Activated T-cell treated with anti-CD3 and anti-CD28 coated beads for 48 hours (primary cell): ENCODE measurements around the gene FKBP2.

Source experiments
- DNase-seq: peaks from one replicate; pipeline ENCODE4 v3.0.0-alpha.2; 2020; ENCODE audit warnings: low read depth

The FKBP2 gene

DNA sequence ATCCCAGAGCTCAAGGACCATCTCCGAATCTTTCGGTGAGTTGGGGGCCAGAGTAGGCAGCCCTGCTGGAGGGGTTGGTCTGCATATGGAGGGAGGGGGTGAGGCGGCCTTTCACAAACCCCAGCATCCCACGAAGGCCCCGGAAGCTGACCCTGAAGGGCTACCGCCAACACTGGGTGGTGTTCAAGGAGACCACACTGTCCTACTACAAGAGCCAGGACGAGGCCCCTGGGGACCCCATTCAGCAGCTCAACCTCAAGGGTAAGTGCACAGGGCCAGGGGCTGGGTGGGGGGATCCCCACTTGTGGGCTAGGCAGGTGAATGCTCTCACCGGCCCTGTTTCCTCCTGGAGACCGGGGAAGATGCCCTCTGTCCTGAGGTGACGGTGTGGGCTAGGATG lies 21.1 kb upstream of the FKBP2 start:
- DNase-seq = no peak

DNA sequence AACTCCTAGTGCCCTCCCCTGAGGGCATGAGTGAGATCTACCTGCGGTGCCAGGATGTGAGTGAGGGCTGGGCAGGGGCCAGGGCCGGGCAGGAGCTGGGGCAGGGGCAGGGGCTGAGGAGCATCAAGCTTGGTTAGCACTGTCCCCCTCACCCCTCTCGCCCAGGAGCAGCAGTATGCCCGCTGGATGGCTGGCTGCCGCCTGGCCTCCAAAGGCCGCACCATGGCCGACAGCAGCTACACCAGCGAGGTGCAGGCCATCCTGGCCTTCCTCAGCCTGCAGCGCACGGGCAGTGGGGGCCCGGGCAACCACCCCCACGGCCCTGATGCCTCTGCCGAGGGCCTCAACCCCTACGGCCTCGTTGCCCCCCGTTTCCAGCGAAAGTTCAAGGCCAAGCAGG lies 20.6 kb upstream of the FKBP2 start:
- DNase-seq = no peak

DNA sequence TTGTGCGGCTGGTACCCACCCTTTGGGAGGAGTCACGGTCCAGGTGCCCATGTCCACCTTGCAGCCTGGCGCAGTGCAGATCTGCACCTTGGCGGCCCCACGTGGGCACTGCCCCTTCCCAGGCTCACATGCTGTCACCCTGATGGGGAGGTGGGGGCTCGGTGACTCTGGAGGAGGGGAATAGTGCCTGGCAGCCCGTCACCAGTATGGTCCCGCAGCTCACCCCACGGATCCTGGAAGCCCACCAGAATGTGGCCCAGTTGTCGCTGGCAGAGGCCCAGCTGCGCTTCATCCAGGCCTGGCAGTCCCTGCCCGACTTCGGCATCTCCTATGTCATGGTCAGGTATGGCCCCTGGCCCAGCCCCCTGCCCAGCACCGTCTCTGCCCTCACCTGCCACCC lies 20.1 kb upstream of the FKBP2 start:
- DNase-seq = no peak

- DNase-seq = no peak
Observed at GRCh38 chr11:64222651-64223000, 18.3 kb upstream of the FKBP2 start.

GRCh38 chr11:64223001-64223651 lies 17.8 kb upstream of the FKBP2 start:
- no peak for DNase-seq

DNA sequence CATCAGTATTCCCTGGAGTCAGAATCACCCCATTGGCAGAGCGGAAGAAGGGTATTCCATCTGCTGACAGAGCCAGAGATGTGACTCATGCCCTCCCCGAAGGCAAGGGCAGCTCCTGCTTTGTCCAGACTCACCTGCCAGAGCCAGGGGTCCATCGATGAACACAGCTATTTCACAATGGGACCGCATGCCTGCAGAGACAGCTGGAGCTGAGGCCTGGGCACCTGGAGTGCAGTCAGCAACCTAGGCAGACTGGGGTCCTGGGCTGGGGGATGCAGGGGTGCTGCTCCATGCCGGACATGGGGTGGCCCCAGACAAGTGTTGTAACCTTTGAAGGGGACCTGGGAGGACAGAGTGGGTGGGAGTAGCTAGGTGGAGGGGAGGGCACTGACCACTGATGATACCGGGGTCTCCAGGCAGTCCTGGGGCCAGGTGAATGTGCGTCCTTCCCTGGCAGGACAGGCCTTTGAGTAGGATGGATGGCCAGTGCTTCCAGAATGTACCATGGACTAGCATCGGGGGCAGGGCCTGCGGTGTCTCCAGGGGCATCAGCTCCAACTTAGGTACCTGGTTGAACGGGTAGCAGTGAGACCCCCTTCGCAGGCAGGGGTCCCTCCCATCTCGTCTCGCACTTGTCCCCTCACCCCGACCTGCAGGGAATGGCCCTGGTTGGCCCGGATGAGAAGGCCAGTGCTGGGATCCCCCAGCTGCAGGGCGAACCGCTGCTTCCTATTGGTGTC lies 16.6 kb upstream of the FKBP2 start:
- DNase-seq = no peak

DNA sequence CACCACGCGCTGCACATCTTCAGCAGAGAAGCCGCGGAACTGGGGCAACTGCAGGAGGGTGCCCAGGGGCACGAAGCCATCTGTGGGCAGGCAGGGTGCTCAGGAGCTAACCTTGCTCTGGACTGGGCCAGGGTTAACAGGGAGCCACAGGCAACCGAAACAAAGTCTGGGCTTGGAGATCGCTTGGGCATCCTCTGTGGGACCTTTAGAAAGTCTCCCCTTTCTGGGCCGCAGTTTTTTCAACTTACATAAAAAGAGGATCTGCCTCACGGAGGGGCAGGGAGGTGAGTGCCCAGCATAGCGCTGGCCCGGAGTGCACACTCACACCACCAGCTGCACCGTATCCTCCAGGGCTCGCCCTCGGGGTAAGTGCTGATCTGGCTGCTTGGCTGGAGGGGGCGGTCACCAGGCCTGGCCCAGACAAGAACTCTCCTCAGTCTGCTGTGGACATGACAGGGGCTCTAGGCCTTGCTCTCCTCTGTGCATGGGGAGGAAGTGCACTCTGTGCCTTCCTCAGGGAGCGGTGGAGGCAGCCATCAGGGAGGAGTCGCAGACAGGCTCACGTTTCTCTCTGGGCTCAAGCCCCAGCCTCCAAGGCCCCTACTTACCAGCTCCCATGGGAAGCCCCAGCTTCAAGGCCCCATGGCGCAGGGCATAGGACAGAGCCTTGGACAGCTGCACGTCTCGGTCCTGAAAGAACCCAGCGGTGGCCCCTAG lies 15.8 kb upstream of the FKBP2 start:
- no peak for DNase-seq

DNA sequence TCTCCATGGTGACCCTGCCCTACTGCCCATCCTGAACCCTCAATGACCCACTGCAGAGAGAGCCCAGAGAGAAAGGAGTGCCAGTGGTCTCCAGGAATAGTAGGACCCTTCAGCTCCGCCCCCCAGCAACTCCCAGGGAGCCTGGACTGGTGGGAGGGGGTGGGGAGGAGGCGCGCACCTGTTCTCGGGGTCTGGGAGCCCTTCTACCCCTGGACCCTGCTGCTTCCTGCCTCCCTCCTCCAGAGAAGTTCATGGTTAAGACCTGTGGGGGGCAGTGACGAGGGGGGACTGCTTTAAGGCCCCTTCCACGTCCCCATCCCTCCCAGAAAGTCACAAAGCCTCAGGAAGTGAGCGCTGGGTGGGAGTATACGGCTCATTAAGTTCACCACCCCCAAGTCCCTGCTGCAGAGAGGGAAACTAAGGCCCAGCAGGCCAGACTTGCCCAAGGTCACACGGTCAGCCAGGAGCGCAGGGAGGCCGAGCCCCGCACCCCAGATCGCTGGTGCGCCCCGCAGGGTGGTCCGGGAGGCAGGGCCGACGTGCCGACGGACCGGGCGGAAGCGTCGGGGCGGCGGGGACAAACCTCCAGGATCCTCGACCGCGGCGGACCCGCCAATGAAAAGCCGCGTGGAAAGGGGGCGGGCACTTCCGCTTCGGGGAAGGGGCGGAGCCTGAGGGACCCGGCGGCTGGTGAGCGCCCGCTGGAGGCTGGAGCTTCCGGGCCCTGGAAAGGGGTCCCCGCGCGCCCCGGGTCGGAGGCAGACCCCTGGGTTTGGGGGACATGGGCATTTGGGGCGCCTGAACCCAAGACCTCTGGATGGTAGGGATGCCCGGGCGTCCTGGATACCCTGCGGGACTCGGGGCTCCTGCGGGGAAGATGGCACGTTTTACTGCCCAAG lies 15.0 kb upstream of the FKBP2 start, which contains the start of the genes NUDT22 and TRPT1:
NUDT22 (plus strand) TSS at position 667 of the 899 bp plus-strand sequence. CDS start 379 bp downstream, outside the sequence.
TRPT1 (minus strand) TSS at position 579 of the 899 bp plus-strand sequence; CDS start at position 253, 326 bp downstream.
- DNase-seq = peak; percentile 95

DNA sequence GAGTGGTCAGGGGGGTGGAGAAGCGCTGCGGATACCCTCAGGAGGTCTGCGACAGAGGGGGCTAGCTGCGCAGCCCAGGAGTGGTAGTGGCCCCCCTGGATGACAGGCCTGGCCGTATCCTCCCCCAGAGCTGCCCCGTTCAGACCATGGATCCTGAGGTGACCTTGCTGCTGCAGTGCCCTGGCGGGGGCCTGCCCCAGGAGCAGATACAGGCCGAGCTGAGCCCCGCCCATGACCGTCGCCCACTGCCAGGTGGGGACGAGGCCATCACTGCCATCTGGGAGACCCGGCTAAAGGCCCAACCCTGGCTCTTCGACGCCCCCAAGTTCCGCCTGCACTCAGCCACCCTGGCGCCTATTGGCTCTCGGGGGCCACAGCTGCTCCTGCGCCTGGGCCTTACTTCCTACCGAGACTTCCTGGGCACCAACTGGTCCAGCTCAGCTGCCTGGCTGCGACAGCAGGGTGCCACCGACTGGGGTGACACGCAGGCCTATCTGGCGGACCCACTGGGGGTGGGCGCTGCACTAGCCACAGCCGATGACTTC lies 14.3 kb upstream of the FKBP2 start:
- DNase-seq = peak; percentile 63

- DNase-seq = no peak
Observed at GRCh38 chr11:64227405-64227956, 13.4 kb upstream of the FKBP2 start.

DNA sequence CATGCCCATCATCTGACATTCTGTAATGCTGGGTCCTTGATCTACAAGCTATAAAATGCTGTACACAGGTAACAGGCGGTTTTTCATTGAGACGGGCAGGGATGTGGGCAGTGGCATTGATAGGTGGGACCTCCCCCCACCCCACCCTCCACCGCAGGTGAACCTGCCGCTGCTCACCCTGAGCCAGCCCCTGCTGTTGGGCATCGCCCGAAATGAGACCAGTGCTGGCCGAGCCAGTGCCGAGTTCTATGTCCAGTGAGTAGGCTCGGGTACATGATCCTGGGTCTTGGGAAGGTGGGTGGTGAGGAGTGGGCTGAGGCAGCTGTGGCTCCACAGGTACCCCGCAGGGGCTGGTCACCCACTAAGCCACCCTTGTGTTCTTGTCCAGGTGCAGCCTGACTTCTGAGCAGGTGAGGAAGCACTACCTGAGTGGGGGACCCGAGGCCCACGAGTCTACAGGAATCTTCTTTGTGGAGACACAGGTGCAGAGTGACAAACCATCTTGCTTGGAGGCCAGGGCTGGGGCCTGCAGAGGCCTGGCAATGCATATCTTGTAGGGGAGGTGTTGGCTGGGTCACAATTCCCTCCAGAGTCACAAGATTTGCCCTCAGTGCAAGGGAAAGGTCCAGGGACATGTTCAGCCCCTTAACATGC lies 11.7 kb upstream of the FKBP2 start:
- DNase-seq = no peak

DNA sequence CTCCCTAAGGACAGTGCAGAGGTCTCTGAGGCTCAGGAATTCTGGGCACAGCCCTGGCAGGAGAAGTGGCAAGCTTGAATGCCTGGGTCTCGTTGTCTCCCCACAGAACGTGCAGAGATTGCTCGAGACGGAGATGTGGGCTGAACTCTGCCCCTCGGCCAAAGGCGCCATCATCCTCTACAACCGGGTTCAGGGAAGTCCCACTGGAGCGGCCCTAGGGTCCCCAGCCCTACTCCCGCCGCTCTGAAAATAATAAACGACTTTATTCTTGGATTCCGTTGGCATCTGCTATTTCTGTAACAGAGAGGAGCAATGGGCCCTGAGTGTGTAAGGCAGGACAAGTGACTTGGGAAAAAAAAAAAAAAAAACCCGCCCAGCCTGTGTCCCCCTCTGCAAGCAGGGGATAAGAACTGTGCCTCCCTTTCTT lies 11.1 kb upstream of the FKBP2 start:
- DNase-seq = no peak

DNA sequence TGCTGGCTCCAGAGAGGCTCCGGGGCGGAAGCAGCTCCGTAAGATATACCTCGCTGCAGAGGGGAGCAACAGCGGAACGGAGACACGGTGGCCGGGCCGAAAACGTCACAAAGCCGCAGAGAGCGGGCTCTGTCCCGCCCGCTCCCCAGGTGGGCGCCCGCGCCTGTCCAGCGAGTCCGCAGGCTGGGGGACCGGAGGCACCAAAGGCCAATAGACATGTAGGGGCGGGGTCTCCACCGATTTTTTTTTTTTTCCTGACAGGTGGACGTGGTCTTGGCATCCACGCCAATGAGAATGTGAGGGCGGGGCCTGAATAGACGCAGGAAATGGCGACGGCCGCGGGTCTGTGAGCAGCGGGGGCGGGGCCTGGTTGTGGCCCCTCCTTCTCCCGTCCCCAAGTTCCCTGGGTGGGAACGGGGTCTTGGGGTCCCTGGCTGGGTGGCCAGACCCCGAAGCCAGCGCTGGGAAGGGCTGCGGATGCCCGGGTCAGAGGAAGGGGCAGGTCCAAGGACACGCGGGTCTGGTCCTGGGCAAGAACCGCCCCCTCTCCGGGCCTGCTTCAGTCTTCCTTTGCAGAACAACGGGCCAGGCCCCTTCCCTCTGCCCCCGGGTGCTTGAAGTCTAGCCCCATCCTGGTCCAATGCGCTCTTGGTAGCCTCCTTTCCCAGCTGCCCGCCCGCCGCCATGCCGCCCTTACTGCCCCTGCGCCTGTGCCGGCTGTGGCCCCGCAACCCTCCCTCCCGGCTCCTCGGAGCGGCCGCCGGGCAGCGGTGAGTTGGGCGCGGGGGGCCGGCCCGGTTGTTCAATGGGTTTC lies 10.5 kb upstream of the FKBP2 start, which contains the start of gene DNAJC4:
DNAJC4 (plus strand) TSS at position 378 of the 814 bp plus-strand sequence; CDS start at position 685, 307 bp downstream.
- peak; percentile 80 for DNase-seq

DNA sequence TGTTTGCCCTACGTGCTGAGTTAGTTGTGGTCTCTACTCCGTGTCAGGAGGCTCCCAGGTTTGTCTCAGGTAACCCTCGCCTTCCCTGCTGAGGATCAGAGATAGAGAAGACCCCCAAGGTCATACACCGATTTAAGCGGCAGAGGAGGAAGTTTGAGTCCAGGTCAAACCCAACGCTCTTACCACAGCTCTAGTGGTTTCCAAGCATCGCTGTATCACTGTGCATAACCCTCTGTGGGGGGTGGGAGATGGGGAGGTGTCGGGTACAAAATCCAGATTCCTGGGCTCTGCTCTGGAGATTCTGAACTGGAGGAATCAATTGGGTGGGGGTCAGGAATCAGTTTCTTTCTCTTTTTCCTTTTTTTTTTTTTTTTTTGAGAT lies 9.9 kb upstream of the FKBP2 start:
- DNase-seq = no peak

DNA sequence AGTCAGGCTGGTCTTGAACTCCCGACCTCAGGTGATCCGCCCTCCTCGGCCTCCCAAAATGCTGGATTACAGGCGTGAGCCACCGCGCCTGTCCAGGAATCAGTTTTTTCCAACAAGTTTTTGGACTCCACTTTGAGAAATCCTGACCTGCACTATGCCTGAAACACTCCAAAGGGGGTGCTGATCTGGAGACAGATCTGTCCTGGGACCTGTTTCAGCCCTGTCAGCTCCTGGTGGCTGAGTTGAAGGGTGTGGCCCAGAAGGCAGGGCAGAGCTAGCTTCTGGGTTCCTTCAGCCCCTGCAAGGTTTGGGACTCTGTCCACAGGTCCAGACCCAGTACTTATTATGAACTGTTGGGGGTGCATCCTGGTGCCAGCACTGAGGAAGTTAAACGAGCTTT lies 9.3 kb upstream of the FKBP2 start:
- DNase-seq = no peak

- DNase-seq = no peak
Observed at GRCh38 chr11:64232182-64232966, 8.5 kb upstream of the FKBP2 start.

- no peak for DNase-seq
Observed at GRCh38 chr11:64232967-64233315, 8.0 kb upstream of the FKBP2 start.

GRCh38 chr11:64233913-64234586 lies 6.8 kb upstream of the FKBP2 start, which contains the start of gene VEGFB:
Gene VEGFB, plus strand, starts transcription at chr11:64234584. Its CDS starts 250 bp downstream, at chr11:64234834.
- peak; percentile 69 for DNase-seq
